HK-2 (cell line): ENCODE measurements around the gene POLR3C.

Experiments
- DNase-seq: peaks from one replicate; pipeline ENCODE4 v3.0.0-alpha.2; 2018; ENCODE audit not compliant: unreplicated experiment

Gene POLR3C

DNA sequence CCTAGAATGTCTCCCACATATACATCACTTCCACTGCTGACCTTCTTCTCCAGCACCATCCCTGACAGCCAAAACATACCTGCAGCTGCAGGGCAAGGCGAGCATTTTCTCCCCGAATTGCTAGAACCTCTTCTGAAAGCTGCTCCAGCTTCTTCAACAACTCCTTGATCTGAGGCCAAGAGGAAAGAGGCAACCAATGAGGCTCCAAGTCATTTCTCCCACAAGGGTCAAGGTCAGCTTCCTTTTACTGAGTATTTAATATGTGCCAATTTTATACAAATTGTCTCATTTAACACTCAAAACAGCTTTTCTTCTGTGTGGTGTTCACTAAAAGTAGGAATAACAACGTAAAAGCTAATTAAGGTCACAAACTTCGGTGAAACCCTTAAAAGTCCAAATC lies 44.2 kb downstream of the POLR3C start:
- no peak for DNase-seq

DNA sequence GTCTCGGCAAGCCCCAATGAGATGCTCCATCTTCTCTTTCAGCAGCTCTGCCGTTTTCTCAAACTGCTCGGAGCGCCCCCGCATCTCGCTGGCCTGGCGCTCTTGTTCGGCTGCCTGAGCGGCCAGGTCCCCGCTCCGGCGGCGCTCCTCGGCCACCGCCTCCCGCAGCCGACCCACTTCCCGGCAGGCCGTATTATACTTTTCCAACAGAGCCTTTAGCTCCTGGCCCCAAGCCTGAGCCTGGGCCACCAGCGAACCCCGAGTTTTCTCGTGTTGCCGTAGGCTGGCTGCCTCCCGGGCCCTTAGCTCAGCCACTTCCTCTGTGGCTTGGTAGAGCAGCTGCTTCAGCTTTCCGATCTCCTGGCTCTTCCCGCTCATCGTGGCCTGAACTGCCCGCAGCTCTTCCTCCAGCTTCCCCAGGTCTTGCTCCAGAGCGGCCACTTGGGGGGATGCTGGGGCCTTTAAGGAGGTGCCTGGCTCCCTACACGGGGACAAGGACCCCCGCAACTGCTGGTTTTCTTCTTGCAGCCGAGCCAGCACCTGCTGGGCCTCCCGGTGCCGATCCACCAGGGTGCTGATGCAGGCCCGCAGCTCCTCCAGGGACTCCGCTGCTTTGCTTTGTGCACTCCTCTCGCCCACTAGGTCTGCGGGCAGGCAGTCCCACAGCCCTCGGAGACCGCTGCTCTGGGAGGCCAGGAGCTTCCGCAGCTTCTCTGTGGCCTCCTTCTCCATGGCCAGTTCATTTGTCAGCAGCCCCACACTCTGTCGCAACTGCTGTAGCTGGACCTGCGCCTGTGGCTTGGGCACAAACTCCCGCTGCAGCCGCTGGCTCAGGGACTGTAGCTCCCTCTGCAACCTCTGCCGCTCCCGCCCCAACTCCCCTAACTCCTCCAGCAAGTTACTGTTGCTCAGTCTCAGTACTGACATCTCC lies 48.3 kb downstream of the POLR3C start:
- DNase-seq = no peak

DNA sequence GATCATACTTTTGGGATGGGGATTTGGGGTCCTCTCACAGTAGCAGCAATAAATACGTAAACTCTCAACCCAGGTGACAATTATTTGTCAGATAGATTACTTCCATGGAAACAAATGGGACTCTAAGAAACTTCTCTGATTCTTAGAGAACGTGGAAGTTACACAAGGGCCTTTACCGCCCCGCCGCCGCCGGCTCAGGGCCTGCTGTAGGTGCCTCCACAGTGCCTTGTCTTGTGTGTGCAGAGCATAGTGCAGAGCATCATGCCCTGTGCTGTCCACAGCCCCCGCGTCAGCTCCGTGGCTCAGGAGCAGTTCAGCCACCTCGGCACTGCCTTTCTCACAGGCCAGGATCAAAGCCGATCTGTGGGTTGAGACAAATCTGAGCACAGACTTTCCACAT lies 50.6 kb downstream of the POLR3C start:
- no peak for DNase-seq

DNA sequence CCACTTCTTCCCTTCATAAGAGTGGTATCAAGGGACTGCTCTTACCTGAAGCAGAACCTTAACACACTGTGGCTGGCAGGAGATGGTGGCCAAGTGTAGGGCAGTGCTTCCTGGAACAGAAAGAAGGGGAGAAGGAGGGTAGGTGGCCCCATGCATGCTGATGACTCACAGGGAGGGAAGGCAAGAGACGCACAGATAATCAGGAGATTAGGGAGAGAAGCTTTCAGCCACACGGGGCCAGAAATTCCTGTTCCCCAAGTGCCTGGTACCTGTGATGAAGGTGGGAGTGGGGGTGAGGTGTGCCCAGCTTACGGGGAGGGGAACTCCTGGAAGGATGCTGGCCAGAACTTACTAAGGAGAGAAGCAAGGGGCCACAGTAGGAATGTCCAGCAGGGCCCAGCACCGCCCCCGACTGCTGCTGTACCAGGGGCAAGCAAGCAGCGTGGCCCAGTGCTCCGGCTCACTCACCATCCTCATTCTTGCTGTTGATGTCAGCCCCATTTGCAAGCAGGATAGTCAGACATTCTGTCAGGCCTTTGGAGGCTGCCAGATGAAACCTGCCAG lies 54.0 kb downstream of the POLR3C start:
- DNase-seq = peak; percentile 11

DNA sequence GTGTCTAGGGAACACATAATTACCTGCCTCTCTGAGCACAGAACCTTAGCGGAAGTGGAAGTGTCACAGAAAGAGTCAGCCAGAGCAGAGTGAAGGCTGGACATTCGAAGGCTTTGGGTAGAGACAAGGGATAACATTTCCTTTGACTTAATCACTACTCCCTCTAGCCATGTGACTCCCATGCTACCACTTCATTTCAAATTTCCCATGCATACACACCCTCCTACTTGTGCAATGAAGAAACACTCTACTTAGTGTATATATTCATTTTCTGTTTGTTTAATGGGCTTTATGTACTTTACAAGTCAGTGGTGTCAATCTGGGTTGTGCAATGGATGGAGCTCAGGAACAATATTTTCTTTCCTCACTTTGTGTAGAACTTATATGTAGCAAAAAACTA lies 54.7 kb downstream of the POLR3C start:
- DNase-seq = no peak

DNA sequence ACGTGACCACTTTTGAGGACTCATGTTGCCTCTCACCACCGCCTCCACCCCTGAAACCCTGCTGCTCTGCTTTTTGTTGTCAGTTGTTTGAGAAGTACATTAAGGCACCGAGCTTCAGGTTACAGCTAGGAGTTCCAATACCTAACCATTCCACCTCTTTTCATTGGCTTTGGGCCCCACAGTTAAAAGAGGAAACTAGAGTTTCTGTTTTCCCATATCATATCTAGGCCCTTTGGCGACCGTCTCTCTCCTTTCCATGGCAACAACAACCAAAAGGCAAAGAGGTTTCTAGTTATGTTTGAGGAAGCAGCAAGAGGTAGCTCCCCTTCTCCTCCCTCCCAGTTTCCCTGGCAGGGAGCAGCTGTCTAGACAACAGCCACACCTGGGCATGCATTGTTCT lies 55.8 kb downstream of the POLR3C start:
- DNase-seq = no peak

DNA sequence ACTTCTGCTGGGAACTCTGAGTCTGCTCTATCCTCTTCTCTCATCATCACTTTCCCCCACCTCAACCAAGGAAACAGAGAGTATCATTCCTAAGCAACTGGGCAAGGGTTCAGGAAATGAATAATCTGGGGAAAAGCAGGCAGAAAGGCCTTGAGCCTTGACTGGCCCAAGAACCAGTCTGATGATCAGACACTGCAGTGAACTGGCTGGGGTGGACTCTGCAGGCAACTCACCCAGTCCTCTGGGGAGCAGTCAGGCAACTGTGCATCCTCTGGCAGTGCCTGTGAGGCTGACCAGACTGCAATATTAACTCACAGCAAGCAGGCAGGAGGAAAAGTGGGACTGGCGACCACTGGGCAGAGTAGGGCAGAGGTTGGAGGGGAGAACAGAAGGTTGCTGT lies 60.7 kb downstream of the POLR3C start:
- DNase-seq = no peak

DNA sequence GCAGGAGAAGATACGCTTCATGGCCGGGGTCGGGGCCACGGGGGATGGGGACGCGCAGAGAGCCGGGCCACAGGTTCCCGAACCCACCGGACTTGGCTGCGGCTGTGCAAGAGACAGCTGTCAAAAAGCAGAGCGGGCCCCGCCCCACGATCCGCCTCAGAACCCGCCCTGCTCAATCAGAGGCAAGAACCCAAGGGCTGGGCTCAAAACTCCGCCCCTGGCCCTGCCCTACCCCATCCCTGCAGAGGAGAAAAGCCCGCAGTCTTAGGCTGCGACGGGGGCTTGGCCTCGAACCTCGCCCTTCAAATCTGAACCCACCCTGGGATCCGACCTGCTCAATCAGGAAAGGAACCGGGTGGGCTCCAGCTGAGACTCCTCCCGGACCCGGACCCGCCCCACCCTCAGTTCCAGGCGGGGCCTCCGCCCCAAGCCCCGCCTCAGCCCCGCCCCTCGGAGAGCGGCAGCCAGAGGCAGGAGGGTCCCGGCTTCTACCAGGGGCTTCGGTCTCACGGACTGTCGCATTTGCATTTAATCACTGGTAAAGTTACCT lies 61.8 kb downstream of the POLR3C start, which contains the start of gene ANKRD35:
TSS of gene ANKRD35 (minus strand) at position 129 of the 550 bp plus-strand sequence. CDS start at position 21, 108 bp downstream.
- DNase-seq = peak; percentile 28

DNA sequence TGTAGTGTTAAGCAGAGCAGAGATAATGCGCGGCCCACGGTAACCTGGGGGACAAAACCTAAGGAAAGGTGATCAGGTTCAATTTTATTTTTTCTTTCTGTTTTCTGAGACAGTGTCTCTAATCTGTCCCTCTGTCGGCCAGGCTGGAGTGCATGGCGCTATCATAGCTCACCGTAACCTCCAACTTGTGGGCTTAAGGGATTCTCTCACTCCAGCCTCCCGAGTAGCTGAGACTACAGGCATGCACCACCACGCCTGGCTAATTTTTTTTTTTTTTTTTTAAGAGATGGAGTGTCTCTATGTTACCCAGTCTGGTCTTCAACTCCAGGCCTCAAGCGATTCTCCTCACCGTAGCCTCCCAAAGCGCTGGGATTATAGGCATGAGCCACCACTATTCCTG lies 62.4 kb downstream of the POLR3C start:
- DNase-seq = no peak

DNA sequence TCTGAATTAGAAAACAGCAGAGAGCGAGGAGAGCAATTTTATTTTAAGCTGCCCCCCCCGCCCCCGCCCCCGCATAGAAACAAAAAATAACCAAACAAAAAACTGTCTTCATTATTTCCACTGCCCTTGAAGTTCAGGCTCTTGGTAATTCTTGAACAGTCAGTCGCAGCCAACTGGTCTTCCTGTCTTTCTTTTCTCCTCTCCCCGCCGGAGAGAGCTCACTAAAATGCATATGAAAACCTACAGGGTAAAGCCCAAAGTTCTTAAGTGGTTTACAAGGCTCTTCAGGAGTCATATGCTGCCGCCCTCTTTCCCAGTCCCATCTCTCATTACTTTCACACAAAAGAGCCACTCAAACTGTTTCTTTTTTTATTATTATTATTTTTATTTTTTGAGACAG lies 62.8 kb downstream of the POLR3C start:
- DNase-seq = no peak

DNA sequence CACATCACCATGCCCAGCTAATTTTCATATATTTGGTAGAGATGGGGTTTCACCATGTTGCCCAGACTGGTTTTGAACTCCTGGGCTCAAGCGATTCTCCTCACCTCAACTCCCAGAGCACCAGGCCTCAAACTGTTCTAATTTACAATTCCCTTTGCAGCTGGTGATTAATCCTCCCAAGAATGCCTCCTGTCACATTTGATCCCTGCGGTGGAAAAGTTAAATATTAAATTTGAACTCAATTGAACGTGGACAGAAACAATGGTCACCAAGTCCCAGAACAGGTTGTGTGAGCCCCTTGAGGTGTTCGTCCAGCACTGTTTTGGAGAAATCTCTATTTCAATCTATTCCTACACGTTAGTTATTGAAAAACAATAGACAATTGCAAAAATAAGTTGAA lies 63.6 kb downstream of the POLR3C start:
- DNase-seq = peak; percentile 32

DNA sequence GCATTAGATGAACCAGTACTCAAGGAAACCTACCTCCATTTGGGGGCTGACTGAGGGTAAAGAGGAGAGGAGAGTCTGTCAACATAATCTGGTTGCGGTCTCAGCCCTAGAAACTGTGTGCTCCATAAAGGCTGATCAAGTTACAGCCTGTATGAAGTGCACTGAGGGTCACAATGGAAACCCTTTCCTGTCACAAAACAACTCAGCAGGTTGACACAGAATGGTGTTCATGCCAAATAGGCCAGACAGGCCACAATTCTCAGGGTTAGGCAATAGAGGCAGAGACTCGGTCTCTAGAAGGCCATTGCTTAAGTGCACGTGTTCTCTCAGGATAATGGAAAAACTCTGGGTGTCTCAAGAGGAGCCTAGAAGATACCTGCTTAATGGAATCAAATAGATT lies 65.7 kb downstream of the POLR3C start:
- DNase-seq = no peak

DNA sequence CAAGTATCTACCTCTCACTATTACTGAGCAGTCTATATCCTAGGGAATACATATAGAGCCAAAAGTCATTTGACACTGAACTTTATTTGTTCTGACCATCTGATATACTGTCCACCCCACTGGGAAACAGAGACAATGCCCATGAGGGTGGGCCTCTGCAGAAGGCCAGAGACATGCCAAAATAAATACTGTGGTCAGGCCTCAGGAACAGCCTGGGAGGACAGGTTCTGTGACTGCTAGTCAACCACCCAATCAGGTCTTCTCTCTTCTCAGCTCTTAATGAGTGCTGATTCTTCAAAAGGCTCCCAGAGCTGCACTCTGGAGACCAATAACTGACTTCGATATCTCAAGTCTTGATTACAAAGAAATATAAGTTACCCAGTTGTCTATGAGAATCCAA lies 67.1 kb downstream of the POLR3C start:
- no peak for DNase-seq

DNA sequence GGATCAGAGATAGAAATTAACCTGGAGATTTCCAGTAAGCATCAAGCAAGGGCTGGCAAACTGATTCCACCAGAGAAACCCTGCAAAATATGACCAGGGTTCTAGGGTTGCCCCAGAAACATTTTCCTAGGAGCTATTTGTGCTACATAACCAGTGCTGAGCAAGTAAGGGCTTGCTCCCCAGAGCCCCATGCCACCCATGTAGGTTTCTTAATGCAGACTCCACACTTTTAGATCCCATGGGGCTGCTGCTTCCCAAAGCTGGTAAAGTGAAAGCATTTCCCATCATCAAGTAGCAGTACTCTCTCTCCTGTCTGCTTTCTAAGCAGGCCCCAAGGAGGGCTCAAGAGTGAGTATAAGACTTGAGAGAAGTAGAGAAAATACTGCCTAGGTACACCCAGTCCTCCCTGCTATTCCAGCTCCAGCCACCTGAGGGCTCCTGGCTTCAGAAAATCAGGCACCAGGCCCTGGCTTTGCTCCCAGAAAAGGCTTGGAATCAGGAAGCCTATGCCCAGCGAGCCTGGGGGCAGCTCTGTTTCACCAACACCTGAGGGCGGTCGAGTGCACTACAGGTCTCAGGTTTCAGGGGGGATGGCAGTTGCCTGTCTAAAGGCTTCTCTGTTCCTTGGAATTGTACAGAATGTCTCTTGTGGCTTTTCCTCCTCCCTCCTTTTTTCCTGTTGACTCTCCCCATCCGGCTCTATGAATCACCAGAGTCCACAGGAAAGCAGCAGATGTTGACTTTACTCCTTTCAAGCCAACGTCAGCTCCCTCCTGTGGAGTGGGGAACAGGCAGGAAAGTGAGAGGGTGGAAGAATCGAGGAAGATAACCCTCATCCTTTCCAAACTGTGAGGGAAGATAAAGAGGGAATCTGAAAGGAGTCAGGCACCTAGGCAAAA lies 67.8 kb downstream of the POLR3C start:
- peak; percentile 98 for DNase-seq

DNA sequence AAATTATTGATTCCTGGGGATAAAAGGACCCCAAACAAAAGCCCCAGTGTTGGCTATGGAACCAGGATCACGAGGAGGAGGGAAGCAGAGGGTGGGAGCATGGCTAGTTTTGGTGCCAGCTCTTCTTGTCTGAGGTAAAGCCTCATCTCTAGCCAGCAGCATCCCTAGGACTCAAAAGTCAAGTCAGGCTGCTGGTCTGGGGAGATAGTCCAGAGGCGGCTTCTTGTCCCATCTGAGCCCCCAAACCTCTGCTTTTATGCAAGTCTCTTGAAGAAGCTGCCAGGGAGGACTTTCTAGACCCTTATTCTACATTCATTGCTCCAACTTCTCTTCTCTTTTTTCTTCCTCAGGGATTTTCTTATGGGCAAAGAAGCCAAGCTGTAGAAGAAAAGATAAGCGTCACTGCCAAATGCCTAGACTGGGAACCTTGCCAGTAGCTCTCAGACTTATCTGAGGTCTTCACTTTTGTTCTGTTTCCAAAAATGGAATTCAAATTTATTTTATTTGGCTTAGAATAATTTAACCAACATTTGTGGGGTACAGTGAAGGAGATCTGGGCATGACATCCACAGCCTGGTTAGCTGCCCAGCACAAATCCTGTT lies 68.6 kb downstream of the POLR3C start:
- DNase-seq = no peak

DNA sequence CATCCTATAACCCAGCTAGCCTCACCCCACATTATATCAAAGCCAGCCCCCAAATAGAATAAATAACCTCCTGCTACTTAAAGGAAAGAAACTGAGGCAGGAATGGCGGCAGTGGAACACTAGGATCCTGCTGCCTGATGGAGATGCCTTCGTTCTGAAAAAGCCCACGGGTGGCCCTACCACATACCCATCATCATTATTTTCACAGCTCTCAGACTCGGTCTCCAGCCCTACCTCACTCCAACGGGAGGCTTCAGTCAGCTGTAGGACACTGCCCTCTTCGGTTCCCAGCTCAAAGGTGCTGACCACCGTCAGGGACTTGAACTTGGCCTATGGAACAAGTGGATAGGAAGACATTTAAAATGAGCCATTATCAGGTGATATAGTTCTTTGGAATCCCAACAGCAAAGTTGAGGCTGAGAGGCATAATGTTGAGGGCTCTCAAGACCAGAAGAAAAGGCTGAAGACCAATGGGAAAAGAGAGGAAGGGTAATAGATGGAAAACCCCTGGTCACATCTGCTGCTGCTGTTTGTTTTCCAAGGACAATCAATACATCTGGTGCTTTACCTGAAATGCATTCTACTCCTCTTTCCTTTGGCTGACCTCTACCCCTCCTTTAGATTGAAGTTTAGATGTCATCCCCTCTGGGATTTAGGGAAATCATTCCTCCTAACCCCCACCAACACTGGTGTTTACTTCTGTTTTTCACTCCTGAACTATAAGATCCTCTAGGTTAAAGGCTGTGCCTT lies 69.5 kb downstream of the POLR3C start:
- no peak for DNase-seq
